ENCODE data around the gene GNPTG.

- TF ChIP-seq RAD51 (IDR thresholded peaks at IDR 0.05; ENCODE audit: borderline replicate concordance) (no peak), CTCF (CRISPR knock-in tag; IDR thresholded peaks at IDR 0.05) (no peak), MAX (IDR thresholded peaks at IDR 0.05) (no peak), ERF (CRISPR knock-in tag; IDR thresholded peaks at IDR 0.05) (no peak), ZNF3 (CRISPR knock-in tag; IDR thresholded peaks at IDR 0.05) (no peak), HOXA7 (CRISPR knock-in tag; IDR thresholded peaks at IDR 0.05) (no peak), ZNF225 (CRISPR knock-in tag; IDR thresholded peaks at IDR 0.05) (no peak), EHMT2 (IDR thresholded peaks at IDR 0.05; ENCODE audit: borderline replicate concordance, low read depth, low read length) (no peak)
These were observed 14.2 kb upstream of the GNPTG start for GRCh38 chr16:1337486-1337885.
